HG03520 (cell line): ENCODE data around the gene XRCC1.
"Not testable (repeated sequence)": the region's sequence is repeated elsewhere in the genome, so short reads cannot be mapped to it uniquely, and the experiment has no call there.

Source experiments
- ATAC-seq: cut with Tn5 transposase; IDR thresholded peaks from one replicate; pipeline ENCODE4 v1.9.1; 2021; ENCODE audit warnings: mild to moderate bottlenecking, moderate library complexity; ENCODE audit not compliant: unreplicated experiment

The XRCC1 gene

DNA sequence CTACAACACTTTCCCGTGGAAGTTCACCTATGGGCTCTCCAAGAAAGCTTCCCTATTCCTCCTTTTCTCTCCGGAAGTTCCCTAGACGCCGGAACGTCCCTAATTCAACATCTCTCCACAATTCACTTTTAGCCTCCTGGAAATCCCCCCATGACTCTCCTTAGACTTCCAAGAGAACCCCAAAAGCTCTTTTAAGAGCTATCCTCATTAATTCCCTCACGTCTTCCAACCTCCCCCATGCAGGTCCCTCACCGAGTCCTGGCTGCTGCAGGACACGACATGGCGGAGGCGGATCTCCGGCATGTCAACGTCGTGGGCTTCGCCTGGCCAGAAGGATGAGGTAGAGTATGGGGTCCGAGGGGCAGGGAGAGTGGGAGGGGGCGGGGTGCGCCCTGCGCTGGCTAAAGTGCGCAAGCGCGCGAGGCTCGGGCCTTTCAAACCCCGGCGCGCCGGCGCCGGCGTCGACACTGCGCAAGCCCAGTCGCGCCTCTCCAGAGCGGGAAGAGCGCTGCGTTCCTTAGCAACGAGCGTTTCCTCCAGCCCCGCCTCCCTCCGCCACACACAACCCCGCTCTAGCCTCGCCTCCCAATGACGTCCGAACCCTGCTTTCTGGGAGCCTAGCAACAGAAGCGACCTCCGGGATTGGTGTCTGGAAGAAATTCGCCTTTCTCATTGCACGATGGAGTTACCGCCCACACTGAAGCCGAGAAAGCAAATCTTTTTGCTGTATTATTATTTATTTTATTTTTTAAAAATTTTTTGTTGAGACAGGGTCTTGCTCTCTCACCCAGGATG lies at the start of gene XRCC1, which contains the start of gene PINLYP:
XRCC1 (minus strand) TSS at position 372 of the 795 bp plus-strand sequence; CDS start at position 303, 69 bp downstream.
PINLYP (plus strand) TSS at position 646 of the 795 bp plus-strand sequence. CDS start 1,391 bp downstream, outside the sequence.
- ATAC-seq: peak; percentile 94

- no peak for ATAC-seq
Measured at GRCh38 chr19:43624933-43625332, 49.6 kb upstream of the XRCC1 start.

DNA sequence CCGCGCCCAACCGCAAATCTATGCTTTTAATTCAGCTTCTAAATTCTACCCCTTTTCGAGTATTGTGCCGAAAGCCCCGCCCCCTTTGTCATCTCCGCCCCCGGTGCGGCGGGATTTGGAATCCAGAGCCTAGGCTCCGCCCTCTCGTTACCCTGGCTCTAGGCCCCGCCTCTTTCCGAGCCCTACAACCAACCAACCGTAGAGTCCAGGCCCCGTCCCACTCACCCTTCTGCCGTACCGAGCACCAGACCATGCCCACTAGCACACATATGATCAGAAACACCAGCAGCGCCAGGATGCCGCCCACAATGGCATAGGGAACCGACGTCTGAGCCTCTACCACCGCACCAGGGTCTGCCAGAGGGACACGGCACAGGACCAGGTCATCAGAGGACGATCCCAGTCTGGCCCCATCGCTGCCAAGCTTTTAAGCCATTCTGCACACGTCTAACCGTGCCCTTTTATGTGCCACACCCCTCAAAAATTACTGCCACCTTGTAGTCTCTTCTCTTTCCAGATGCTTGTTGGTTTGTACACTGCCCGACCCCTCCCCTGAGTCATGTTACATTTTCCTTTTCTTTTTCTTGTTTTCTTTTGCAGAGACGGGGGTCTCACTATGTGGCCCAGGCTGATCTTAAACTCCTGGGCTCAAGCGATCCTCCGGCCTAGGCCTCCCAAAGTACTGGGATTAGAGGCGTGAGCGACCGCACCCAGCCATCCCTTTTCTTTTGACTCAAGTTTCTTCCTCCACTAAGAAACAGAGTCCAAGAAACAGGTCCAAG lies 48.8 kb upstream of the XRCC1 start:
- ATAC-seq: no peak

DNA sequence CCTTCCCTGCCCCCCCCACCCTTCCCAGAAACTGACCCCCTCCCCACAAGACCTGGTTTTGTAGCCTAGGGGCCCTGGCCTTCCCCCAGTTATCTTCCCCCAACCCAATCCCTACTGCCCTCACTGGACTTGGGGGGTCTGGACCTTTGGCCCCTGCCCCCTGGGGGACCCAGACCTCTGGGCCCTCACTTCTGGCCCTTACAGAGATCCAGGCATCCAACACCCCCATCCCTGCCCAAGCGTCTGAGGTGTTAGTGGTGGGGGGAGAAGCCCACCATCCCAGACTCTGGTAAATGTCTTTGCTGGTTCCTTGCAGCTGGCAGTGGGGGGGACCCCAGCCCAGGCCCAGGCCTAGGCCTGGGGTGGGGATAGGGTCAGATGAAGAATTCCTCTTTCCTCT lies 47.6 kb upstream of the XRCC1 start:
- no peak for ATAC-seq

DNA sequence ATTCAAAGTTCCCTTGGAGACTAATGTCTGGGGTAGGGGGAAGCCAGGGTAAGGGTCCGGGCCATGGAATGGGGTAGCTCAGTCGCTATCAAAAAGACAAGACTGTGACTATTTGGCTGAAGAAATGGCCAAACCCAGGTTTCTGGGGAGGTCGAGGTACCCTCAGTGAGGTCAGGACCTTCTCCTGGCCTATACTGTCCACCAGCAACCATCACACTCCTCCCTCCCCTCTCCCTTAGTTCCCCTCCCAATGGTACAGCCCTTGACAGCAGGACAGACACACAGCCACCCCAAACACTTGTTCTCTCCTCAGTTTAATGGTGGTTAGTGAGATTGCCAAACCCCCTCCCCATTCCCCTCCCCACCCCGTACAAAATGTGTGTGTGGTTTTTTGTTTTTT lies 46.7 kb upstream of the XRCC1 start:
- no peak for ATAC-seq

GRCh38 chr19:43620061-43621001 lies 45.0 kb upstream of the XRCC1 start:
- no peak for ATAC-seq

- ATAC-seq: peak; percentile 63
Measured at GRCh38 chr19:43619262-43620060, 44.1 kb upstream of the XRCC1 start, which contains the start of gene ZNF428. TSS of gene ZNF428 (minus strand) at chr19:43619629. CDS start at chr19:43614304, 5,325 bp downstream.

GRCh38 chr19:43618921-43619261 lies 43.6 kb upstream of the XRCC1 start:
- peak; percentile 16 for ATAC-seq

- ATAC-seq: no peak
Measured at GRCh38 chr19:43616954-43617353, 41.6 kb upstream of the XRCC1 start.

DNA sequence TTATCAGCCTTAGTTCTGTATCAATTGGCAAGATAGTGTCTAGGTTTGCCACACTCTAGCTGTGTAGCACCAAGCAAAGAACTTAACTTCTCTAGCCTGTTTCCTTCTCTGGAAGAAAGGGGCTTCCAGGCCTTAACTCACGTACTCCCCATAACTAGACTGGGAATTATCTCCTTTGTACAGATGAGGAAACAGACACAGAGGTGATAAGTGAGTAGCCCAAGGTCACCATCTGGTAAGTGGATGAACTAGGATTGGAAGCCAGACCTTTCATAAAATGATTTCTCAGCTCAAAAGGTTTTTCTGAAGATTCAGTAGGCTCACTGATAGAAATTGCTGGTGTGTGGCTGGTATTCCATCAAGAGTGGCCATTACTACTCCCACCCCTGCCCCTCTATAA lies 41.0 kb upstream of the XRCC1 start:
- no peak for ATAC-seq

- ATAC-seq: no peak
Measured at GRCh38 chr19:43612374-43612773, 37.0 kb upstream of the XRCC1 start.

DNA sequence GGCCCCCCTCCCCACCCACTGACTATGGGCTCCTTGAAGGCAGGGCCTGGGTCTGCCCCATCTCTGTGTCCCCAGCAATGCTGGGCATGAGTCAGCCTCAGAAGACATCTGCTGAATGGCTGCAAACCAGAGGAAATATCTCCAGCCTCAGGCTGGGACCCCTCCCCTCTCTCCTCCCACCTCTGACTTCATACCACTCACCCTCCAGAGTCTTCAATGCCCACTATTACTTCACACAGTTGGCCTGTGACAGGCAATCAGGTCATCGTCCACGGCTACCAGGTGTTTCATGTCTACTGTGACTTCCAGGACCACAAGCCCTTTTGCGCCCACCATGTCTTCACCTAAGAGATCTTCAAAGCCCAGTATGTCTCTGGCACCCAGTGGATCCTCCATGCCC lies 36.5 kb upstream of the XRCC1 start, which contains the start of gene SRRM5:
SRRM5 (plus strand) TSS at position 301 of the 400 bp plus-strand sequence; CDS start at position 335, 34 bp downstream.
- no peak for ATAC-seq

GRCh38 chr19:43610493-43610892 lies 35.2 kb upstream of the XRCC1 start:
- ATAC-seq: no peak

DNA sequence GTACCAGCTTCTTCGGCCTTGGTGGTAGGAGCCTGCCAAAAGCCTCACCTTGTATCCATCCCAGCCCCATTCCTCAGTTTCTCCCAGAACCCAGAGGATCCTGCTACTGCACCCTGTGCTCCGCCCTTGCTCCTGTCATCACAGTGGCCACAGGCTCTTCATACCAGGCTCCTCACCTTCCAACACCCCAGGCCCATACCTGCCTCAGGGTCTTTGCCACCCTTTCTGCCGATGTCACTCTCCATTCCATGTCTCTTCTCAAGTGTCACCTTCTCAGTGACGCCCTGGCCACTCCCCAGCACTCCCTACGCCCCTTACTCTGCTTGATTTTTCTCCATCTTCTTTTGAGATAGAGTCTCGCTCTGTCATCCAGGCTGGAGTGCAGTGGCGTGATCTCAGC lies 34.5 kb upstream of the XRCC1 start:
- ATAC-seq: no peak

- ATAC-seq: no peak
Measured at GRCh38 chr19:43607238-43608205, 32.2 kb upstream of the XRCC1 start.

- ATAC-seq: no peak
Measured at GRCh38 chr19:43606569-43607229, 31.4 kb upstream of the XRCC1 start.

- ATAC-seq: no peak
Measured at GRCh38 chr19:43605875-43606568, 30.7 kb upstream of the XRCC1 start.

DNA sequence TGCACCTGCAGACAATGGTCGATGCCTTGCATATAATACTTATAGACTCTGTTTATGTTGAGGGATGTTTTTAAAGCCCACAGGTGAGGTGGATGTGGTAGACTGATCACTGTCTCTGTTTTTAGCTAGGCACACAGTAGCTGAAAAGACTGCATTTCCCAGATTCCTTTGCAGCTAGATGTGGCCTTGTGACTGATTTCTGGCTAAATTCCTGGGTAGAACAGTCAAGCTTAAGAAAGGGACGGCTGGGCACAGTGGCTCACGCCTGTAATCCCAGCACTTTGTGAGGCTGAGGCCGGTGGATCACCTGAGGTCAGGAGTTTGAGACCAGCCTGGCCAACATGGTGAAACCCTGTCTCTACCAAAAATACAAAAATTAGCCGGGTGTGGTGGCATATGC lies 25.0 kb upstream of the XRCC1 start:
- not testable (repeated sequence) for ATAC-seq
